Thoracic aorta (tissue), 2 donors: ENCODE measurements around the gene SYK. TPM values are rescaled to one million over a fixed set of nuclear protein-coding genes. Genes with fewer than 3 reads are reported as not detected.

Source experiments
- ATAC-seq: fragments of 150-250 bp; one replicate; pipeline ENCODE4 v1.8.0; 2017; ENCODE audit warnings: low read depth; ENCODE audit not compliant: insufficient number of reproducible peaks, low FRiP score
- DNase-seq: peaks from one replicate; pipeline ENCODE4 v3.0.0-alpha.2; 2020; ENCODE audit warnings: low spot score
- H3K27ac ChIP-seq, 2 donors: fragments of 200-600 bp; sonication (generic); 1 replicate in 1 of 2; 2 replicates in 1 of 2; pipeline ENCODE4 v1.5.1; 2016; ENCODE audit warnings: mild to moderate bottlenecking in 2 of 2, moderate library complexity in 2 of 2
- H3K27me3 ChIP-seq: fragments of 200-600 bp; sonication (generic); replicated peaks from 2 replicates; pipeline ENCODE4 v1.6.0; 2016; ENCODE audit warnings: mild to moderate bottlenecking; ENCODE audit not compliant: insufficient read depth
- H3K36me3 ChIP-seq: fragments of 200-600 bp; sonication (generic); one replicate; pipeline ENCODE4 v1.5.1; 2016
- H3K4me1 ChIP-seq, 2 donors: fragments of 200-600 bp; sonication (generic); 1 replicate in 1 of 2; 2 replicates in 1 of 2; pipeline versions ENCODE4 v1.5.1 to v1.6.0; 2016; ENCODE audit warnings: low read depth in 2 of 2, mild to moderate bottlenecking in 1 of 2; ENCODE audit not compliant: control insufficient read depth in 1 of 2
- H3K4me3 ChIP-seq: fragments of 200-600 bp; sonication (generic); 2 replicates; pipeline ENCODE4 v1.5.1; 2016; ENCODE audit warnings: mild to moderate bottlenecking
- H3K9me3 ChIP-seq: fragments of 200-600 bp; sonication (generic); 2 replicates; pipeline ENCODE4 v1.5.1; 2016
- total RNA-seq, 2 donors: library from RNA; depleted of rRNA; stranded (reverse); fragments of >200 nt; gene quantifications; one replicate each; pipeline versions ENCODE4 v1.1.0 to v1.2.3, GENCODE V29; 2016
- TF ChIP-seq, protein P1 (sequence below): fragments of 200-600 bp; sonication (generic); IDR thresholded peaks from one replicate; pipeline ENCODE4 v1.5.1; 2019; ENCODE audit warnings: antibody characterized with exemption

SYK gene
- total RNA-seq, 2 donors from 2014 or later = 18.1 to 23.3 TPM

GRCh38 chr9:90927496-90927895 is 125.9 kb downstream of the SYK start:
- Histone ChIP-seq H3K4me1 (peaks cover 0 to 18% of the 10 kb centered on the region in 2 donors), H3K4me3 (no peak overlapping the region), H3K27me3 (no peaks in the 10 kb centered on the region), H3K9me3 (no peaks in the 10 kb centered on the region), H3K36me3 (no peaks in the 10 kb centered on the region), H3K27ac (no peak overlapping the region)
- ATAC-seq = no peak
- no peak for DNase-seq
- TF ChIP-seq, protein P1, sequence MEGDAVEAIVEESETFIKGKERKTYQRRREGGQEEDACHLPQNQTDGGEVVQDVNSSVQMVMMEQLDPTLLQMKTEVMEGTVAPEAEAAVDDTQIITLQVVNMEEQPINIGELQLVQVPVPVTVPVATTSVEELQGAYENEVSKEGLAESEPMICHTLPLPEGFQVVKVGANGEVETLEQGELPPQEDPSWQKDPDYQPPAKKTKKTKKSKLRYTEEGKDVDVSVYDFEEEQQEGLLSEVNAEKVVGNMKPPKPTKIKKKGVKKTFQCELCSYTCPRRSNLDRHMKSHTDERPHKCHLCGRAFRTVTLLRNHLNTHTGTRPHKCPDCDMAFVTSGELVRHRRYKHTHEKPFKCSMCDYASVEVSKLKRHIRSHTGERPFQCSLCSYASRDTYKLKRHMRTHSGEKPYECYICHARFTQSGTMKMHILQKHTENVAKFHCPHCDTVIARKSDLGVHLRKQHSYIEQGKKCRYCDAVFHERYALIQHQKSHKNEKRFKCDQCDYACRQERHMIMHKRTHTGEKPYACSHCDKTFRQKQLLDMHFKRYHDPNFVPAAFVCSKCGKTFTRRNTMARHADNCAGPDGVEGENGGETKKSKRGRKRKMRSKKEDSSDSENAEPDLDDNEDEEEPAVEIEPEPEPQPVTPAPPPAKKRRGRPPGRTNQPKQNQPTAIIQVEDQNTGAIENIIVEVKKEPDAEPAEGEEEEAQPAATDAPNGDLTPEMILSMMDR = no peak

- no peak for ATAC-seq
- Histone ChIP-seq H3K4me1 (peaks cover 0 to 18% of the 10 kb centered on the region in 2 donors), H3K9me3 (no peaks in the 10 kb centered on the region)
Measured at GRCh38 chr9:90929626-90930025, 128.0 kb downstream of the SYK start.

DNA sequence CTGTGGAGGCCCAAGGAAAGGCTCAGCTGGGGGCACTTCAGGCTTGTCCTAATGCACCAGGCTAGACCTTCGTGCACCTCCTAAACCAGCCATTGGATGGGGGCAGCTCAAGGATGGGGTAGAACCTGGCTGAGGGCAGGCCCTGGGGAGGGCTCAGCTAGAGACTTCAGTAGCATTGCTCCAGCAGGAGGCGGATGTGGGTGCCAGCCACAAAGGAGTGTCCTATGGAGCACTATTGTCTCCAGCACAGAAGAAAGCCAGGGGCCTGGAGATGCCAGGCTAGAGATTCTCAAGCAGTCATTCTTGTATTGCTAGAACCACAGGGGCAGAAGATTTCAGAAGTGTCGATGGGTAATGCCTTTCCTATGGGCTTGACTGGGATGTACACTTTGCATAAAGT is 131.8 kb downstream of the SYK start:
- no peak for ATAC-seq
- no peak overlapping the region for H3K4me3 ChIP-seq
- no peak overlapping the region for H3K27ac ChIP-seq
- H3K9me3 ChIP-seq = no peaks in the 10 kb centered on the region
- no peaks in the 10 kb centered on the region for H3K27me3 ChIP-seq
- TF ChIP-seq, protein P1 = no peak
- H3K4me1 ChIP-seq = no peaks in the 10 kb centered on the region
- H3K36me3 ChIP-seq = no peaks in the 10 kb centered on the region
- DNase-seq = no peak

More at GRCh38 chr9:90929626-90930025, 128.0 kb downstream of the SYK start:
- no peaks in the 10 kb centered on the region for H3K27me3 ChIP-seq
- H3K4me3 ChIP-seq = no peak overlapping the region
- H3K36me3 ChIP-seq = no peaks in the 10 kb centered on the region
- TF ChIP-seq, protein P1 = no peak
- no peak for DNase-seq
- no peak overlapping the region for H3K27ac ChIP-seq

- no peak overlapping the region for H3K27ac ChIP-seq
- ATAC-seq (no peak), DNase-seq (no peak)
- no peaks in the 10 kb centered on the region for H3K27me3 ChIP-seq
- H3K36me3 ChIP-seq = no peaks in the 10 kb centered on the region
- no peaks in the 10 kb centered on the region for H3K9me3 ChIP-seq
- H3K4me1 ChIP-seq = no peaks in the 10 kb centered on the region
- no peak overlapping the region for H3K4me3 ChIP-seq
- TF ChIP-seq, protein P1 = no peak
Measured at GRCh38 chr9:90939351-90939750, 137.7 kb downstream of the SYK start.

DNA sequence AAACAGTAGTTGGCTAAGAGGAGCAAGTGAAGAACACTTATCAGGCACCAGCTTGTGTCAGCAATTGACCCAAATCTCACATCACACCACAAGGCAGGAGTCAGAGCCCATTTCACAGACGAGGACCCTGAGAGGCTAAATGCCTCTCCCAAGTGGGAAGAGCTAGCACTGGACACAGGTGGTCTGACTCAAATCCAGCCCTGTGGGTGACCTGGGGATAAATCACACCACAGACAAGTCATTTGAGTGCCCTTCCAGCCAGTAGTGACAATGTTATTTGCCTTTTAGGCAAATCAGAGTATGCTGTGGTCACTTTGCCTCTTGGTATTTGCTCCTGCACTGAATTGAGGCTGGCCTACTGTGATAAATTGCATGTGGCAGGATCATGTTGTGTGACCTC is 138.7 kb downstream of the SYK start:
- no peak for ATAC-seq
- Histone ChIP-seq H3K4me3 (no peak overlapping the region), H3K36me3 (no peaks in the 10 kb centered on the region), H3K4me1 (no peaks in the 10 kb centered on the region), H3K27ac (no peak overlapping the region), H3K27me3 (no peaks in the 10 kb centered on the region), H3K9me3 (no peaks in the 10 kb centered on the region)
- no peak for DNase-seq
- TF ChIP-seq, protein P1 = no peak
